Stimulated activated CD8-positive, alpha-beta memory T cell treated with anti-CD3 and anti-CD28 coated beads, Interleukin-15, amount 100 ng/mL, for 48 hours (primary cell): ENCODE results near the gene TMEM203.

Experiments used
- DNase-seq, 2 donors: peaks; one replicate each; pipeline ENCODE4 v3.0.0-alpha.2; 2020; ENCODE audit warnings: low read depth in 2 of 2

Gene TMEM203

DNA sequence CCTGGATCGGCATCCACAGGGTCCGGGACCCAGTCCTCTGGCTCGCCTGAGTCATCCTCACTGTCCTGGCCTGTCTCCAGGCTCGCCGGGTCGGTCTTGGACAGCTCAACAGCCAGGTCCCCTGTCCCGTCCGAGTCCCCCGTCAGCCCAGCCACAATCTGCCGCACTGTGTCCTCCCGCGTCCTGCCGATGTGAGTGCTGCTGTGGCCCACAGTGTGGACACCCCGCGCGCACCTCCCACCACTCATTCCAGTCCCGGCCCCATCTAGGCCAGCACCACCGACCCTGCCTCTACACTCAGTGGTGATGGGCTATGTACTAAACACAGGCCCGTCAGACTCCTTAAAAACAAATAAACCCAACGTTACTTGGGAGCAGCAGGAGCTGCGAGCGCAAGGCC lies 23.8 kb downstream of the TMEM203 start:
- no peak for DNase-seq

DNA sequence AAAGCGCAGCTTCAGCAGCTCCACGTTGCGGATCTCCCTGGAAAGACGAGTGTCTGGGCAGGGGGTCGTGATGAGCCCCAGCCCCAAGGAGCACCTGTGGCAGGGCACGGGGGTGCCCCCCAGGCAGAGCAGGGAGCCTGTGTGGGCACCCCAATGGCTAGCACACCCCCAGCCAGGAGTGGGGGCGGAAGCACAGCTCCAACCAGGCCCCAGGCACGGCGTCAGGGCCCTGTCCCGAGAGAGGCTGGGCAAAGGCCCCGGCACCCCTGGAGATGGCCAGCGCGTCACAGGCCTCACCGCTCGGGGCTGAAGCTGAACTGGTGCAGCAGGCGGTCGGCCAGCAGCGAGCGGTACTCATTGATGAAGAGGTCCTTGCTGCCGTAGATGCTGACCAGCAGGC lies 25.0 kb downstream of the TMEM203 start:
- DNase-seq = no peak

DNA sequence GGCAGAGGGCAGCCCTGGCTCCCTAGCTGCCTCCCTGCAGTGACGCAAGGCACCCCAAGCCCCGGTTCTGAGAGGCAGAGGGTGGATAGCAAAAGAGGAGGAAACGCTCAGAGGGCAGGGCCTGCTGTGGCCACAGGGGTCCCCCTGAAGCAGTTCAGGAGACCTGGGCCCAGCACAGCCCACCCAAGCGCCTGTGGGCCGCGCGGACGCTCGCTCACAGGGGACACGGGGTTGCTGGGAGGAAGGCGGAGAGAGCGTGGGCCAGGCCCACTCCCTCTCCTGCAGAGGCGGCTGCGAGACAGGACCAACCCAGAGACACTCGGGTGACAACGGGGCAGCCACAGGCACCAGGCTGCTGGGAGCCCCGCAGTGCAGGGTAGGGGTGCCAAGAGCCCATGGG lies 25.7 kb downstream of the TMEM203 start:
- no peak for DNase-seq

DNA sequence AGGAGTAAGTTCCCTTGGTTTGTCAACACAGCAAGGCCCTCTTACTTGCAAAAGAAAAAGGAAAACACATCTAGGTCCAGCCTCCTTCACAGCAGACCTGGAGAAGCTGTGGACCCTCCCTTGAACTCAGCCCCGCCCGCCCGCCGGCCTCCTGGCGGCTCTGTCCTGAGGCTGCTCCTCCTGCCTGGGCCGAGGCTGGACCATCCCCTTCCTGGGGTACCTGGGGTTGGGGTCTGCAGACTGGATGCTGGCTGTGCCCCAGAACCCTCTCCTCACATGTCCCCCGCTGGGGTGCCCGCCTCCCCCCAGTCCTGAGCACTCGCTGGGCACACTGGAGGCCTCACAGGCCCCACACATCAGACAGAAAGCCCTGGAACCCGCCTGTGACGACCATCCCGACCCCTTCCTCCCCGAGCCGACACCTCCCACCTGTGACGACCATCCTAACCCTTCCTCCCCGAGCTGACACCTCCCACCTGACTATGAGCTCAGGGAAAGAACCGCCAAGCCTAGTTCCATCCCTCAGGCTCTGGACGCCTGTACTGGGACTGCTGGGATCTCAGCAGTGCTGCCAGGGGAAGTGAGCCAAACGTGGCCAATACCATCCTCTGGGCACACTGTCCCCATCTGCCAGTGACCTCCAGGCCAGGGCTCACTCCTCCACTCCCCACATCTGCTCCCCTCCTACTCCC lies 26.4 kb downstream of the TMEM203 start:
- no peak for DNase-seq

DNA sequence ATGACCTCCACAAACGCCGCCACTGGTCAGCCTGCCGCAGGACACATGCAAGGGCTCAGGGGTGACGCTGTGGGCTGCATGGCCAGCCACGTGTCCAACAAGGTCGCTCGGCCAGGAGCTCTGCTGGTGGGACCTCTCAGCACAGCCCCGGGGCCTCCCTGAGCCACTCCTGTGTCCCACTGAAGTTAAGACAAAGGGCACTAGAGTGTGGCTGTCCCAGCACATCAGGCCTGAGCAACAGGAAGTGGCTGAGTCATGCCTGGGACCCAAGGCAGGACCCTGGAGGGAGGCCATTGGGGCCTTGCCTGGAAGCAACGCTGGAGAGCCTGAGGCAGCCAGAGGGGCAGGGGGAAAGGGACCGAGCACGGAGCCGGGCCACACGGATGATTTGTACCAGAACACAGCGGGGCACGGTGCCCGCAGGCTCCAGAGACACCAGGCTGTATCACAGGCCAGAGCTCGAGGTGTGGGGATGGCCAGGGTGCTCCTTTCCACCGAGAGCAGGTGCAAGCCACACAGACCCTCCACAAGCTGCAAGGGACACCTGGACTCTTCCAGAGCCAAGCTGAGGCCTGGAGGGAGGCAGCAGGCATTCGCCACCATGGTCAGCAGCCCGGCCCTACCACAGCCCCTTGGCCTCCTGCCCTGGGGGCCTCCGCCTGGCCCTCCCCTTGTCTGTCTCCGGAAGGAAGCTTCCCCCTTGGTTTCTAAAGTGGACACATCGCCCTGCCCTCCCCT lies 27.1 kb downstream of the TMEM203 start:
- DNase-seq = no peak

DNA sequence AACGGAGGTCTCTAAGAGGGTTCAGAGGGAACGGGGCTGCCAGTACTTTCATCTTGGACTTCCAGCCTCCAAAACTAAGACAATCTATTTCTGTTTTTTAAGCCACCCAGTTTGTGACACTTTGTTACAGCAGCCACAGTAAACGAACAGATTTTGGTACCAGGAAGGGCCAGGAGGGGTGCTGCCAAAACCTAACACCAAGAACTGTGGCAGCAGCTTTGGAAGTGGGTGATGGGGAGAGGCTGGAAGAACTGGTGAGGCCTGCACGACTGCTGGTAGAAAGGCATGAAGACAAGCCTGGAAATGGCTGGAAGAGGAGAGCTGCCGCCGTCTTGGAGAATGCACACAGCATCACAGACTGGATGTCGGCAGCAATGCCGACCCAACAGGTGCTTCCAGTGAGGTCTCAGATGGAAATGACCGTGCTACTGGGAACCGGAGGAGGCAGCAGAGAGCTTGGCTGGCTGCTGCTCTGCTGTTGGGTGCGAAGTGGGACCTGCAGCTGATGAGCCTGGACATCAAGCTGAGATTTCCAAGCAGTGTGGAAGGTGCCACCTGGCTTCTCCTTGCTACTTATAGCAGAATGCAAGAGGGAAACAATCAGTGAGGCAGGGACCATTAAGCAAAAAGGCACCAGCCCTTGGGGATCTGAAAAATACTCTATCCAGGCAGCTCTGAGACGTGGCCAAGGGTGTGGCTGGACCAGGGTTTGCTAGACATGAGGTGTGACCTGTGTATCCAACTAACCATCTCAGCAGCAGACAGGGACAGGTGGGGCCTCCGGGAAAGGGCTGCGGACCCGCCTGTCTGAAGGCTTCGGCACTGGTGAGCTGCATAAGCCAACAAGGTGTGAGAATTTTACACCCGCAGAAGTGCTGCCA lies 28.9 kb downstream of the TMEM203 start:
- no peak for DNase-seq

DNA sequence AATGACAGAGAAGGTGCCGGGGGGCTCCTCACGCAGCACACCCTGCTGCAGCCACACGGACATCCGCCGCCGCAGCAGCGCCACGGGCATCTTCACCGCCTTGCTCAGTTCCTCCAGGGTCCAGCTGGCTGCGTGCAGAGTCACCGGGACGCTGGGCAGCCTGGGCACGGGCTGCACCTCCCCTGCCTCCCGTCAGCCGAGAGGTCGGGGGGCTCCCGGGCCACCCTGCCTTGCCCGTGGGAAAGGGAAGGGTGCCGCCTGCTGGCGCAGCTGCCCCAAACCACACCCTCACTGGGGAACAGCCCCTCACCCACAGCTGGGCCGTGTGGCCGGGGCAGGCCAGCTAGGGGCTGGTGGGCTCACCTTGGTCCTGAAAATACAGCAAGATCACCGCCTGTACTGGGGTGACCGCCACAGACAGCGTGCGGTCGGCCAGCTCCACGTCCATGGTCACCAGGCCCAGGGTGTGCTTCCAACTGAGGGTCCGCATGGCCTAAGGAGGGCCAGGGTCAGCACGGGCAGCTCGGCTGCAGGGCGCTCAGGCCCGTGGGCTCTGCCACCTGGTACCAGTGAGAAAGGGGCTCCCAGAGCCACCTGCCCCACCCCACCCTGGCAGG lies 30.0 kb downstream of the TMEM203 start:
- no peak for DNase-seq

DNA sequence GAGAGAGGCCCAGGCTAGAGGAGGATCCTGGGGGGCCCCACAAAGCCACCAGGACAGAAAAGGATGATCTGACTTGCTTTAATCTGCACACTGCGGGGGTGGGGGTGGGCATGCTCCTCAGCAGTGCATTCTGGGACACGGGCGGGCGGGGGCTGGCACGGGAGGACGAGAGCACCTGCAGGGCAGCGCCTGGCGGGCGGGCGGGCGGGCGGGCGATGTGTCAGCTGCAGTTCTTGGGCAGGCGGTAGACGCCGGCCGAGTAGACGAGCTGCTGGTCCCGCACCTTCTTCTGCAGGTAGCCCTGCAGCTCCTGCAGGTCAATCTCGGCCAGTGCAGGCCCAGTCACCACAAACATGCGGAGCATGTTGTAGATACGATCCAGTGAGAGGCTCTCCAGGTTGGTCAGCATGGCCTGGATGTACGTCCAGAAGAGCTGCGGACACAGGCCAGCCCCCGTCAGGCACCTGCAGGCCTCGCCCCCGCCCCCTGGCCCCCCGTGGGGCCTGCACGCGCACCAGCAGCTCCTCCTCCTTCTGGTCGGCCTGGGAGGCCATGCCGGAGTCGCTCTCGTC lies 30.6 kb downstream of the TMEM203 start:
- DNase-seq = no peak

DNA sequence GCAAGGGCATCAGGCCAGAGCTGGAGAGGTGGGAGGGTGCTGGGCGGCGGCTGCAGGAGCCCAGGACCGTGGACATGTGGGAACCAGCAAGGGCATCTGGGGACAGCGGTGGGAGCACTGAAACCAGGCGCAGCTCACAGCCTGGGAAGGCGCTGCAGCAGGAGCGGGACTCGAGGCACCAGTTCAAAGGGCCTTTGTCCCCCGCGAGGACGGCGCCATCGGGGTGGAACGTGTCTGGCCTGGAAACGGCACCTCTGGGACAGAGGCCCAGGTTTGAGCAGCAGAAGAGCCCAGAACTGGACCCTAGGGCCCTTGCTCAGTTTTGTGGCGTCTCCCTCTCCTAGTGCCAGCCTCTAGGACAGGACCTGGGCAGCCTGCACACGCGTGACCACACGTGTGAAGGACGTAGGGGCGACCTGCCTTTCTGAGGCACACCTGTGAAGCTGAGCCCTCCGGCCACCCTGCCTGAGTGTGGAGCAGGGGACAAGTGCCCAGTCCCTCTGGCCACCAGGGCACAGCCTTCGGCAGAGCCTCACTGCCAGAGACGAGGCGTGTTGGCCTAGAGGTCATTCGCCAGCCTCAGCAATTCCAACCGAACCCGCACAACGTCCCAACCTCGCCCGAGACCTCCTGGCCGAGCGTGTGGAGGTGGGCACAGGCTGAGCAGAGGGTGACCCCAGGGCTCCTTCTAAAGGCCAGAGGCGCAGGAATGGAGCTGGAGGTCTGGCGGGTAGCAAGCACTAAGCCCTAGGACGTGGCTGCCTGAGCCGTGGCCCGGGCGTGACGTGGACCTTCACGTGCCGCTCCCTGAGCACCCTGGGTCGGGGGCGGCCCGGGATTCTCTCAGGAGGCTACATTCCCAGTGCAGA lies 31.4 kb downstream of the TMEM203 start:
- DNase-seq = no peak

DNA sequence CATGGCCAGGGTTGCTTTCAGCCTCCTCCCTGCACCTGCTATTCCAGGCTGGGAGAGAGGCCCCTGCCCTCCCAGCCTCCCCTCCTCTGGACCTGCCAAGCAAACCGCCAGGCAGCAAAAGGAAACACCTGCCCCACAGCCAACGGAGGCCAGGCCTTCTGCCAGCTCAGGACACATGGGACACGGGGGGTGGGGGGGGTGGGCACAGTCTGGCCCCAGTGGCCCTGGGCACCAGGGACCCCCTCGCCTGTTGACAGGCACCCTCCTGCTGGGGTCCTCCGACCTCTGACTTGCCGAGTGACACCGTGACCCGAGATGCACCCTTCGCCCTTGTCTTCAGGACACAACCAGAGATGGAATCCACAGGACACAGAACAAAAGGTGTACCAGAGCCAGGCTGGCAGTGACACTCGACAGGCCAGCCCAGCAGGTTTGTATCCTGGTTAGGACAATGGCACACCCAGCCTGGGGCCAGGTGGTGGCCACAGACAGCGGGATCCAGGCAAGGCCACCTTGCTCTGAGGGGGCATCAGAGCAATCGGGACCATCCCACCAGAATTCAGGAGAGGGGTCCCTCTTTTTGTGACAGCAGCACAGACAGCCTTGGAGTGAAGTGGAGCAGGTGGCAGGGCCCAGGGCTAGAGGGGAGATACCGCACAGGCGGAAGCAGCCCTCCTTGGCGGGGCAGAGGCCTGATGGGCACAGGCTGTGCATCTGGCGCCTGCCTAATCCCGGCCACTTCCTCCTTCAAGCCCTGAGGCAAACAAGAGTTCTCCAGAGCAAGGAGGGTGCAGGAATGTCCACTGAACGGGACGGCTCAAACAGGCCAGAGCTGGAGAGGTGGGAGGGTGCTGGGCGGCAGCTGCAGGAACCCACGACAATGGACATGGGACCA lies 32.3 kb downstream of the TMEM203 start:
- DNase-seq = no peak

DNA sequence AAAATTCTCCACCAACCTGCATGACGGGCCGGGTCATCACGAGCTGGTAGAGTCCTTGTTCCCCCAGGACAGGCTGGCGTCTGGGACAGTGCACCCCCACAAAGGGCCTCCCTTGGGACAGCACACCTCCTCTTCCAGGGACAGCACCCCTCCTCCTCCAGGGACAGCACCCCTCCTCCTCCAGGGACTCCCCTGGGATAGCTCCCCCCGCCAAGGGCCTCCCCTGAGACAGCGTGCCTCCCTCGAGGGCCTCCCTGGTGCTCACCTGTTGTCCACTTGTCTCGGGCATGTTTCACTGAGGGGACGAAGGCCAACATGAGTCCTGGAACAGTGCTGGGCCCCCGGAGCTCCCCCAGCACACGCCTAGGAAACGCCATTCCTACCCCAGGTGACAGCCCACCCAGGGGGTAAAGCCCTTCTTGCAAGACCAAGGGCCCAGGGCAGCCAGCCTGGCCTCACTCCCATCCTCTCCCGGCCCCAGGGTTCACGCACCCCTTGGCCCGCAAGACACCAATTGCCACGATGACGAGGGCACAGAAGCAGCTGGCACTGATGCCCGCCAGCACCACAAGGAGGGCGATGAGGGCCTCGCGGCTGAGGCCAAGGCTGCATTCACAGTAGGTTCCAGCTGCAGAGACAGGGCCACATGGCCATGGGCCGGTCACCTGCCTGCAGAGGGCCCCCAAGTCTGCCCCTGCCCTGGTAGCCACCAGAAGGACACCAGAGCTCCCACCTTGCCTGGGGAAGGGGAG lies 34.1 kb downstream of the TMEM203 start:
- DNase-seq = no peak

DNA sequence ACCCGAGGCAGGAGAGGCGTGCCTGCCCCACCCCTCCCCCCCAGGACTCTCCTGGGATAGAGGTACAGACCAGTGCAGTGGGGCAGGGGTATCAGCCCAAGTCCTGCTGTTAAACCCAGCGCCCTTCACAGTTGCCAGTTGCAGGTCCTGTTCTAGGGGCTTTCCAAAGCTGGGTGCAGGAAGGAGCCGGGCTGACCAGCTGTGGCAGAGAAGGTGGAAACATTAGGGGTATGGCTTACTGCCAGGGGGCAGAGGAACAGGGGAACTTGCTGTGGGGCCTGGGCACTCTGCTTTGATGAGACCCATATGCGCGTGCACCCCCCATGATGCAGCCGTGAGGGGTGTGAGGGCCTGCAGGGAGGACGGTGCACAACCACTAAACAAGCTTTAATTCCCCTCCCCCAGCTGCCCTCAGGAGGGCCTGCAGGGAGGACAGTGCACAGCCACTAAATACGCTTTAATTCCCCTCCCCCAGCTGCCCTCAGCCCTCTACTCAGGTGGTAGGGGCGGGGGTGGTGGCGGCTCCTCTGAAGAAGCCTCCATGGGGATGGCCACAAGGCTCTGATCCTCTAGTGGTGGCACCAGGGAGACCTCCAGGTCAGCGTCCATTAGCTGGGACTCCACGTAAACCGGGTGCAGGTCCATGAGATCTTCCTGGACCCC lies 34.8 kb downstream of the TMEM203 start:
- DNase-seq = no peak

DNA sequence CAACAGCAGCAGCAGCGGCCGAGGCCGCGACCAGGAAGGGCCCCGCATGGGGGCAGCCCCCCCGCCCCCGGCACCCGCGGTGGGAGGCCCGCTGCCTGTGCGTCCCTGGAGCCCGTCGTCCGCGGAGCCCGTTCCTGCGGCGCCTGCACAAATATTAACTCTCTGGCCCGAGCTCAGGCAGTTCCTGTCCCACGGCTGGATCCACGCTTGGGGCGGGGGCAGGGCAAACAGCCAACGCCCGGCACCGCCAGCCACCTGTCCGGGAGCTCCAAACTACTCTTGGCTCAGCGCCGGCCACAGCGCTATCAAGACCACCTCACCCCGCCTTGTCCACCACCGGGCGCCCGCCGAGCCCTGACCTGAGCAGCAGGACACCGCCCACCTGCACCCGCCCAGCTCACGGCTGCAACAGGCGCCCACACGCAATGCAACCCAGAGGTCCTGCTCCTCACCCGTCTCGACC lies 35.5 kb downstream of the TMEM203 start, which contains the start of gene LRRC26:
Gene LRRC26 (minus strand): TSS at position 156 of the 463 bp plus-strand sequence. CDS start 108 bp downstream, at position 48.
- no peak for DNase-seq

DNA sequence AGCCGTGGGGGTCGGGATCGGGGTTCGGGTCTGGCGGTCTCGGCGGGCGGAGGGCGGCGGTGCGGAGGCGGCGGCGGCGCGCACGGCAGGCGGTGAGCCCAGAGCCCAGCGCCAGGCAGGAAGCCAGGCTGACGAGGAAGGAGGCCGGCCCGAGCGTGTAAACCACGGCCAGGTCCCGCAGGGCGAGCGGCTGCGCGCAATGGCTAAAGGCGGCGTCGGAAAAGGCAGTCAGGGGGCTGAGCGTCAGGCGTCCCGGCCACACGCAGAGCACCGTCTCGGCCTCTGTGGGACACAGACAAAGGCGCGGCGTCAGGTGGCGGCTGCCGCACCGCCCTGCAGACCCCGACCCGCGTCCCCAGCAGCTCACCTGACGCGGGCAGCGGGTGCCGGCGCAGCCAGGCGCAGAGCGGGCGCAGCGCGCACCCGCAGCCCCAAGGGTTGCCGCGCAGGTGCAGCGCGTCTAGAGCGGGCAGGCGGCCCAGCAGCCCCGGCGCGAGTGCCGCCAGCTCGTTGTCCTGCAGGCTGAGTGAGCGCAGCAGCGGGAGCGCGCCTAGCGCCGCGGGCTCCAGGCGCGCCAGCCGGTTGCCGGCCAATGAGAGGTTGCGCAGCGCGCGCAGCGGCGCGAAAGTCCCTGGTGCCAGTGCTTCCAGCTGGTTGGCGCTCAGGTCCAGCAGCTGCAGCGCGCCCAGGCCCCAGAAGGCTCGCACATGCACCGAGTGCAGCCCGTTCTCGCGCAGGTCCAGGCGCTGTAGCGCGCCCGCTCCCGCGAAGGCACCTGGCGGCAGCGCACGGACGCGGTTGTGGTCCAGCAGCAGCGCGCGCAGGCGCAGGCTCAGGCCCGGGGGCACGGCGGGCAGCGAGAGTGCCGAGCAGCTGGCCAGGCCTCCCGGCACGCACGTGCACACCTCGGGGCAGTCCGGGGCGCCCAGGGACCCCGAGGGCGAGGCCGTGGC lies 36.3 kb downstream of the TMEM203 start:
- DNase-seq = no peak

DNA sequence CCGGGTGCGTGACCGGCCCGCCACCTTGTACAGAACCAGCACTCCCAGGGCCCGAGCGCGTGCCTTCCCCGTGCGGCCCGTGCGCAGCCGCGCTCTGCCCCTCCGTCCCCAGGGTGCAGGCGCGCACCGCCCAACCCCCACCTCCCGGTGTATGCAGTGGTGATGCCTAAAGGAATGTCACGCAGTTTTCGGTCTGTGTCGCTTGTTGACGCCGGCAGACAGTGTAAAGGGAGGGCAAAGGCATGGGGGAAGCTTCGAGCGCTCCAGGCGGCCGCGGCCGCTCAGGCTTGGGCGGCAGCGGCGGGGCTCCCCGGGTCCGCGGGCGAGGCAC lies 36.9 kb downstream of the TMEM203 start:
- no peak for DNase-seq

DNA sequence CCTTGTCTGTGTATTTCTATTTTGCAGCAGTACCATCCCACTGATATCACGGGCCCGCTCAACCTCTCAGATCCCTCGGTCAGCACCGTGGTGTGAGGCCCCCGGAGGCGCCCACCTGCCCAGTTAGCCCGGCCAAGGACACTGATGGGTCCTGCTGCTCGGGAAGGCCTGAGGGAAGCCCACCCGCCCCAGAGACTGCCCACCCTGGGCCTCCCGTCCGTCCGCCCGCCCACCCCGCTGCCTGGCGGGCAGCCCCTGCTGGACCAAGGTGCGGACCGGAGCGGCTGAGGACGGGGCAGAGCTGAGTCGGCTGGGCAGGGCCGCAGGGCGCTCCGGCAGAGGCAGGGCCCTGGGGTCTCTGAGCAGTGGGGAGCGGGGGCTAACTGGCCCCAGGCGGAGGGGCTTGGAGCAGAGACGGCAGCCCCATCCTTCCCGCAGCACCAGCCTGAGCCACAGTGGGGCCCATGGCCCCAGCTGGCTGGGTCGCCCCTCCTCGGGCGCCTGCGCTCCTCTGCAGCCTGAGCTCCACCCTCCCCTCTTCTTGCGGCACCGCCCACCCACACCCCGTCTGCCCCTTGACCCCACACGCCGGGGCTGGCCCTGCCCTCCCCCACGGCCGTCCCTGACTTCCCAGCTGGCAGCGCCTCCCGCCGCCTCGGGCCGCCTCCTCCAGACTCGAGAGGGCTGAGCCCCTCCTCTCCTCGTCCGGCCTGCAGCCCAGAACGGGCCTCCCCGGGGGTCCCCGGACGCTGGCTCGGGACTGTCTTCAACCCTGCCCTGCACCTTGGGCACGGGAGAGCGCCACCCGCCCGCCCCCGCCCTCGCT lies 37.5 kb downstream of the TMEM203 start:
- no peak for DNase-seq
